ENCODE results near the gene ALKBH5.

The ALKBH5 gene

DNA sequence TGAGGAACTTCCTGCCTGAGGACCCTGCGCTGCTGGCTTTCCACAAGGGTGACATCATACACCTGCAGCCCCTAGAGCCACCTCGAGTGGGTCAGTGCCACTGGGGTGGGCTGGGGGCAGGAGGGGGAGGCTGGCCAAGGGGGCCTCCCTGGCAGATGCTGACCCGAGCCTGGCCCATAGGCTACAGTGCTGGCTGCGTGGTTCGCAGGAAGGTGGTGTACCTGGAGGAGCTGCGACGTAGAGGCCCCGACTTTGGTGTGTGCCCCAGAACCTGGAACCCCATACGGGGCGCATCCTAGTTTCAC is 26.7 kb upstream of the ALKBH5 start:
- H3K4me3 ChIP-seq (replicated peaks; ENCODE audit: low read depth, low read length), result no peak overlapping the region
- no peak for TF ChIP-seq CTCF (IDR thresholded peaks at IDR 0.05; ENCODE audit: low read length, missing control alignments)
- no peak for DNase-seq (ENCODE audit: low read depth)

- no peak for TF ChIP-seq CTCF (IDR thresholded peaks at IDR 0.05; ENCODE audit: low read length, missing control alignments)
- DNase-seq (ENCODE audit: low read depth), result no peak
- H3K4me3 ChIP-seq (replicated peaks; ENCODE audit: low read depth, low read length), result no peak overlapping the region
These were observed 26.2 kb upstream of the ALKBH5 start for GRCh38 chr17:18157354-18157985.

GRCh38 chr17:18158022-18158600 is 25.5 kb upstream of the ALKBH5 start:
- peak; percentile 86 for DNase-seq (ENCODE audit: low read depth)
- no peak for TF ChIP-seq CTCF (IDR thresholded peaks at IDR 0.05; ENCODE audit: low read length, missing control alignments)
- peak overlapping the region; percentile 44 for H3K4me3 ChIP-seq (replicated peaks; ENCODE audit: low read depth, low read length)

DNA sequence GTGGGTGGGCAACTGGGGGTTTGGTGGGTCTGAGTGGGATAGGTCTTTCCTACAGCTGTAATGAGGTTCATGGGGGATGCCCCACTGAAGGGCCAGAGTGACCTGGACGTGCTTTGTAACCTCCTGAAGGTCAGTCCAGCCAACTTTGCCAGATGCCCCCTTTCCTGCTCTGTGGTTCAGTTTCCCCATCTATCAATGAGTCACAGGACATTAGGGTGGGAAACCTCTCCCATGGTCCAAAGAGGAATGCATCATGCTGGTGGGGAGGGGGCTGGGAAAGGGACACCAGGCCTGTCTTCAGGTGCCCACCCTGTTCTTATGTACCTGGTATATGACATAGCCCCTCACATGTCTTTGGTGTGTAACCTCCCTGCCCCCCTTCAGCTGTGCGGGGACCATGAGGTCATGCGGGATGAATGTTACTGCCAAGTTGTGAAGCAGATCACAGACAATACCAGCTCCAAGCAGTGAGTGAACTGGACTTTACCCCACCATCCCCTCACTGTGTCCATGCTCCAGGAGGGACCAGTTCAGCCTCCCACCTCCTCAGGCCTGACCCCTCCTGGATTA is 24.0 kb upstream of the ALKBH5 start:
- TF ChIP-seq CTCF (IDR thresholded peaks at IDR 0.05; ENCODE audit: low read length, missing control alignments), result no peak
- no peak for DNase-seq (ENCODE audit: low read depth)
- no peak overlapping the region for H3K4me3 ChIP-seq (replicated peaks; ENCODE audit: low read depth, low read length)

DNA sequence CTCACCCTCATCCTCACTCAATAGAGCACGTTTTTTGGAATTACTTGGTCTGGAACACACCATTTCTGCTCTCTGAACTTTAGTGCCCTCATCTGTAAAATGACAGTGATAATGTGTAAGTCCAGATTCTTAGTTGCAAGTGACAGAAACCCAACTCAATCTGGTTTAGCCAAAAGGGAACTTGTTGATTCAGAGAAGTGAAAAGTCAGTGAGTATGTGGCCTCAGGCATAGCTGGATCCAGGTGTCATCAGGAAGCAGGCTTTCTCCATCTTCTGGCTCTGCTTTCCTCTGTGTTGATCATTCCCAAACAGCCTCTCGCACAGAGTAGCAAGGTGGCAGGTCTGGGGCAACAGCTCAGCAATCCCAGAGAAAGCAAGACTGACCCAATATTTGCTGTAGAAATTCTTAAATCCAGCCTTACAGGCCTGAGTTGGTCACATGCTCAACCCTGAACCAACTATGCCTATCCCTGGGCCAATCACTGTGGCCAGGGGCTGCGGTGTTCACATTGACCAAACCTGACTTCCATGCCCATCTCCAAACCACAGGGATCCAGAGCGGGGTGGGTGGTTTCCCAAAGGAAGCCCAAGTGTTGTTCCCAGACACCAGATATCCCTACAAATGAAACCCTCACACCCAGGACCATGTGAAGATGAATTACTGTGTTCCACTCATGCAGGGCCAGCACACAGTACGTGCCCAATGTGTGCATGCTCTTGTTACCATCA is 23.3 kb upstream of the ALKBH5 start:
- no peak for TF ChIP-seq CTCF (IDR thresholded peaks at IDR 0.05; ENCODE audit: low read length, missing control alignments)
- no peak overlapping the region for H3K4me3 ChIP-seq (replicated peaks; ENCODE audit: low read depth, low read length)
- DNase-seq (ENCODE audit: low read depth), result no peak

DNA sequence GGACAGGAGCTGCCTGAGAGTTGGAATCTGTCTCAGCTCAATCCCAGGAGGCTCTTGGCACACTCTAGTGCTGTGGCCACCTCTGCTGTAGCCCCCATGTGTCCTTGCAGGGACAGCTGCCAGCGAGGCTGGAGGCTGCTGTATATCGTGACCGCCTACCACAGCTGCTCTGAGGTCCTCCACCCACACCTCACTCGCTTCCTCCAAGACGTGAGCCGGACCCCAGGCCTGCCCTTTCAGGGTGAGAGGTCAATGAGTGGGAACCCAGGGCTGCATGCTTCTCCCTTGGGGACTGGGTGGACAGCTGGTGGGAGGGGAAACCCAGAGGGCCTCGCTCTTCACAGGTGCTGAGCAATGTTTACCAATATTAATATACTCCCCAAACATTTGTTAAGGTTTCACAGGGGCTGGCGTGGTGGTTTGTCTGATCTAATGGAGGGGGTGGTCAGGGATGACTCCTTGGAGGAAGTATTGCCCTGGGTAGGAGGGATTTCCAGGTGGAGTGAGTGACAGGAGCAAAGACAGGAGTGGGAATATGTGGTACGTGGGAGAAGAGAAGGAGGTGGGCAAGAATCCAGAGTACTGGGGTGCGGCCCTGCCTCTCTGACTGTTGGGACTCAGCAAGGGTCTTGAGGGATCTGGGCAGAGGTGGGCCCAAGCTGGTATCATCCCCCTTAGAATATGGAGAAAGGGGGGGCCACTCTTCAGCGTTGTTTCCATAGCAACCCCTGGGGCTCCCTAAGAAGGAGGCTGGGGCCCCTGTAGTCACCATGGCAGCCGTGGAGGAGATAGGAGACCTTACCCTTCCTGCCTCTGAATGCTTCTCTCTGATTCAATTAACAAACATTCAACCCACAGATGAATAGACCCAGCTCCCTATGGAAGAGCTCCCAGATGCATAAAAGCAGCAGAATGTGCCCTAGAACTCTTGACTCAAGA is 22.2 kb upstream of the ALKBH5 start:
- TF ChIP-seq CTCF (IDR thresholded peaks at IDR 0.05; ENCODE audit: low read length, missing control alignments), result no peak
- H3K4me3 ChIP-seq (replicated peaks; ENCODE audit: low read depth, low read length), result no peak overlapping the region
- DNase-seq (ENCODE audit: low read depth), result no peak

Measured in fibroblast of pulmonary artery (primary cell).